Fibroblast of mammary gland (primary cell): ENCODE data around the gene PUS1.

Experiments
- DNase-seq: peaks from one replicate; pipeline ENCODE4 v3.0.0-alpha.2; 2010; ENCODE audit warnings: low read depth
- H3K4me3 ChIP-seq: 2 replicates; pipeline ENCODE4 v1.5.1; 2011; ENCODE audit warnings: low read depth, mild to moderate bottlenecking, low read length, moderate library complexity; ENCODE audit not compliant: control insufficient read depth
- CTCF ChIP-seq: conservative IDR thresholded peaks from 2 replicates; pipeline ENCODE4 v1.5.1; 2011; ENCODE audit warnings: low read depth, low read length, inconsistent platforms; ENCODE audit not compliant: control insufficient read depth, insufficient read depth

PUS1 gene

DNA sequence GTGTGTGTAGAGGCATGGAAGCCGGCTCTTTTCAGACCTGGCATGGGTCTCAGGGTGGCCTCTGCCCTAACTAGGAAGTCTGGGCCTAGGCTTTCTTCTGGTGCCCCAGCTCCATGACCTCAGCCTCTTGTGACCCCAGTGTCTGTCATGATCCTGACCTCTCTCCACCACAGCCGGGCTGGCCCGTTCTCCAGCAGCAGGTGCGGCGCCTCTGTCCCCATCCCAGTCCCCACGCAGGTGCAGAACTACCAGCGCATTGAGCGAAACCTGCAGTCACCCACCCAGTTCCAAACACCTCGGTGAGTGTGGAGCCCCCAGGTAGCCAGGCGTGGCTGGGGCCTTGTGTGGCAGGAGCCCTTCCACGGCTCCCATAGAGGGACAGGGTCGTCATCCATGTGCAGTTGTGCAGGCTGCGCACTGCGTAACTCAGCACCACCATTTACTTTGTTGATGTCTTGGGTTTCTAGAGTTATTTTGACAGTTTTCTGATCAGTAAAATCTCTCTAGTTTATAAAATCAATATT is 14.8 kb upstream of the PUS1 start:
- no peak overlapping the region for H3K4me3 ChIP-seq
- no peak for DNase-seq
- TF ChIP-seq CTCF, result no peak

DNA sequence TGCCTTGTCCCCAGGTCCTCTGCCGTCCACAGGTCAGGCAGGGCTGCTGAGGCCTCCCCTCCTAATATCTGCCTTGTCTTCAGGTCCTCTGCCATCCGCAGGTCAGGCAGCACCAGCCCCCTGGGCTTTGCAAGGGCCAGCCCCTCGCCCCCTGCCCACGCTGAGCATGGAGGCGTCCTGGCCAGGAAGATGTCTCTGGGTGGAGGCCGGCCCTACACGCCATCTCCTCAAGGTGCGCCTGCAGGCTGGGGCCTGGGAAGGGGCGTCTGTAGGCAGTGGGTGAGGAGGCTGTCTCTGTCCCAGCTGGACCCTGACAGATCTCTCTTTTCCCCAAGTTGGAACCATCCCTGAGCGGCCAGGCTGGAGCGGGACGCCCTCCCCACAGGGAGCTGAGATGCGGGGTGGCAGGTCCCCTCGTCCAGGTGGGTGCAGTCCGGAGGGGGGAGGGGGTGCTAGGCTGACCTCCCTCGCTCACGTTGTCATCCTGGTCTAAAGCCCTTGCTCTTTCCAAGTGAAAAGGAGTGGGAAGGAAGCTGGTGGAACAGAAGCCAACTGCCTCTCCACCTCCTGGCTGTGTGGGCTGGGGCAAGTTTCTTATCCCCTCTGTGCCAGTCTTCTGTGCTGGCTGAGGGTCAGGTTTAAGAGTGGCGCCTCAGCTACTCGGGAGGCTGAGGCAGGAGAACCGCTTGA is 13.9 kb upstream of the PUS1 start:
- H3K4me3 ChIP-seq, result no peak overlapping the region
- no peak for DNase-seq
- no peak for TF ChIP-seq CTCF

GRCh38 chr12:131915823-131916222 is 13.3 kb upstream of the PUS1 start:
- H3K4me3 ChIP-seq, result no peak overlapping the region
- no peak for DNase-seq
- TF ChIP-seq CTCF, result no peak

DNA sequence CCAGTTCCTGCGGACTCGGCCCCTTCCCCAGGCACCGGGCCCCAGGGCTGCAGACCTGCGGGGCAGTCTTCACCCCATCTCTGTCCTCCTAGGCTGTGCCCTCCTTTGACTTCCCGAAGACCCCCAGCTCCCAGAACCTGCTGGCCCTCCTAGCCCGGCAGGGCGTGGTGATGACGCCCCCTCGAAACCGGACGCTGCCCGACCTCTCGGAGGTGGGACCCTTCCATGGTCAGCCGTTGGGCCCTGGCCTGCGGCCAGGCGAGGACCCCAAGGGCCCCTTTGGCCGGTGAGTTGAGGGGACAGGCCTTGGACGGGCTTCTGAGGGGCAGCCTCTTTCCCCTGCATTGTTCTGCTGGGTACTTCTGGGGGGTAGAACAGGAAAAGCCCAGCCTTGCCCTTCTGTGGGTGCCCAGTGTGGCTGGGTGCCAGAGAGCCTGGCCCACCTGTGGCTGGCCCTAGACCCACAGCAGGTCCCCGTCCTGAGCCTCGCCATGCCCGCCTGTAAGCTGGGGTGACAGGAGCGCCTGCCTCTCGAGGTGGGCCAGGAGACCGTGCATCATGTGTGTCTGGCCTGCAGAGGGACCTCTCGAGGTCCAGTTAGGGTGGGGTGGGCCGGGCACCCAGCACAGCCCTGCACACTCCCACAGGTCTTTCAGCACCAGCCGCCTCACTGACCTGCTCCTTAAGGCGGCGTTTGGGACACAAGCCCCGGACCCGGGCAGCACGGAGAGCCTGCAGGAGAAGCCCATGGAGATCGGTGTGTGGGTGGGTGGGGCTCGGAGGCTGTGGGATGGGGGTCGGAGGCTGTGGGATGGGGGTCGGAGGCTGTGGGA is 12.6 kb upstream of the PUS1 start:
- no peak for TF ChIP-seq CTCF
- H3K4me3 ChIP-seq, result no peak overlapping the region
- DNase-seq, result no peak

DNA sequence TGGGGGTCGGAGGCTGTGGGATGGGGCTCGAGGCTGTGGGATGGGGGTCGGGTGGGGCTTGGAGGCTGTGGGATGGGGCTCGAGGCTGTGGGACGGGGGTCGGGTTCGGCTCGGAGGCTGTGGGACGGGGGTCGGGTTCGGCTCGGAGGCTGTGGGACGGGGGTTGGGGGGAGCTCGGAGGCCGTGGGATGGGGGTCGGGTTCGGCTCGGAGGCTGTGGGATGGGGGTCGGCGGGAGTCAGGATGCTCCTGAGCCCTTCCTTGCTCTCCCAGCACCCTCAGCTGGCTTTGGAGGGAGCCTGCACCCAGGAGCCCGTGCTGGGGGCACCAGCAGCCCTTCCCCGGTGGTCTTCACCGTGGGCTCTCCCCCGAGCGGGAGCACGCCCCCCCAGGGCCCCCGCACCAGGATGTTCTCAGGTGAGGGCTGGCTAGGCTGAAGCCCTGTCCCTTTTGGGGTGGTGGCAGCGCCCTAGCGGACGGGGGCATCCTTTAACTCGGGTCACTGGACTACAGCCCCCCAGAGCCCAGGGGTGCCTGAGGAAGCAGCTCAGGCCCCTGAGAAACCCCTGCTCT is 11.9 kb upstream of the PUS1 start:
- no peak for DNase-seq
- no peak overlapping the region for H3K4me3 ChIP-seq

More for the DNA sequence above, 11.9 kb upstream of the PUS1 start:
- TF ChIP-seq CTCF, result no peak
